Sigmoid colon (tissue), 3 donors: ENCODE data around the gene KMT5C.

Experiments used
- POLR2A ChIP-seq, 2 donors: fragments of 450-650 bp; IDR thresholded peaks; one replicate each; pipeline ENCODE4 v1.6.1; 2016; ENCODE audit warnings: antibody characterized with exemption in 2 of 2, mild to moderate bottlenecking in 2 of 2, moderate library complexity in 2 of 2
- TF ChIP-seq, protein P1 (sequence below), 4 experiments: fragments of 450-650 bp in 3 of 4; fragments of 200-600 bp in 1 of 4; IDR thresholded peaks; one replicate each; pipeline ENCODE4 v1.5.1; 2016 to 2019; ENCODE audit warnings: antibody characterized with exemption in 4 of 4, mild to moderate bottlenecking in 3 of 4, moderate library complexity in 2 of 4

DNA sequence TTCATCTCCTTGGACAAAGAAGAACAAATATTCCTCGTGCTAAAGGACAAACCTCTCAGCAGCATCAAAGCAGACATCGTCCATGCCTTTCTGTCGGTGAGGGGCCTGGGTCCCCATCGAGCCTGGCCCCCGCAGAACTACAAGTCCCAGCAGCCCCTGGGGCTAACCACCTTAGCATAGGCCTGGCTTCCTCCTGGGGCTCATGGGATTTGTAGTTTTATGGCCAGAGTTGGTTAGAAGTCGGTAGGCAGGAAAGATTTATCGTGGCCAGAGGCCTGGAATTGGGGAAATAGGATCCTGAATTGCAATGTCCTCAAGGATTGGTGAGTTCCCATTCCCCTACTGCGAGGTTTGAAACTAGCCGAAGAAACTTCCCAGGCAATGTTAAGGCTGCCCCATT is 34.2 kb upstream of the KMT5C start:
- TF ChIP-seq, protein P1, sequence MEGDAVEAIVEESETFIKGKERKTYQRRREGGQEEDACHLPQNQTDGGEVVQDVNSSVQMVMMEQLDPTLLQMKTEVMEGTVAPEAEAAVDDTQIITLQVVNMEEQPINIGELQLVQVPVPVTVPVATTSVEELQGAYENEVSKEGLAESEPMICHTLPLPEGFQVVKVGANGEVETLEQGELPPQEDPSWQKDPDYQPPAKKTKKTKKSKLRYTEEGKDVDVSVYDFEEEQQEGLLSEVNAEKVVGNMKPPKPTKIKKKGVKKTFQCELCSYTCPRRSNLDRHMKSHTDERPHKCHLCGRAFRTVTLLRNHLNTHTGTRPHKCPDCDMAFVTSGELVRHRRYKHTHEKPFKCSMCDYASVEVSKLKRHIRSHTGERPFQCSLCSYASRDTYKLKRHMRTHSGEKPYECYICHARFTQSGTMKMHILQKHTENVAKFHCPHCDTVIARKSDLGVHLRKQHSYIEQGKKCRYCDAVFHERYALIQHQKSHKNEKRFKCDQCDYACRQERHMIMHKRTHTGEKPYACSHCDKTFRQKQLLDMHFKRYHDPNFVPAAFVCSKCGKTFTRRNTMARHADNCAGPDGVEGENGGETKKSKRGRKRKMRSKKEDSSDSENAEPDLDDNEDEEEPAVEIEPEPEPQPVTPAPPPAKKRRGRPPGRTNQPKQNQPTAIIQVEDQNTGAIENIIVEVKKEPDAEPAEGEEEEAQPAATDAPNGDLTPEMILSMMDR (IDR thresholded peaks at IDR 0.05), result no peak
- TF ChIP-seq POLR2A (IDR thresholded peaks at IDR 0.05), result no peak
